Hepatocyte (in vitro differentiated cells): ENCODE measurements around the gene DCPS. TPM values are rescaled to one million over a fixed set of nuclear protein-coding genes. Genes with fewer than 3 reads are reported as not detected.
"Not testable (repeated sequence)": the region's sequence is repeated elsewhere in the genome, so short reads cannot be mapped to it uniquely, and the experiment has no call there.

ENCODE experiments used
- DNase-seq: peaks from one replicate; pipeline ENCODE4 v3.0.0-alpha.2; 2016; ENCODE audit warnings: low spot score
- H2AFZ ChIP-seq: fragments of 200-600 bp; sonication (generic); 2 replicates; pipeline ENCODE4 v1.6.0; 2016; ENCODE audit warnings: antibody characterized with exemption, mild to moderate bottlenecking
- H3K27ac ChIP-seq: fragments of 200-600 bp; sonication (generic); 2 replicates; pipeline ENCODE4 v1.5.1; 2016; ENCODE audit warnings: mild to moderate bottlenecking
- H3K27me3 ChIP-seq: fragments of 200-600 bp; sonication (generic); 2 replicates; pipeline ENCODE4 v1.6.1; 2016
- H3K36me3 ChIP-seq: fragments of 200-600 bp; sonication (generic); replicated peaks from 2 replicates; pipeline ENCODE4 v1.5.1; 2016; ENCODE audit warnings: low read depth; ENCODE audit not compliant: insufficient read depth
- H3K4me1 ChIP-seq: fragments of 200-600 bp; sonication (generic); 2 replicates; pipeline ENCODE4 v1.5.1; 2016; ENCODE audit warnings: mild to moderate bottlenecking, moderate library complexity; ENCODE audit not compliant: insufficient read depth
- H3K4me2 ChIP-seq: fragments of 200-600 bp; sonication (generic); 2 replicates; pipeline ENCODE4 v1.6.0; 2016
- H3K4me3 ChIP-seq: fragments of 200-600 bp; sonication (generic); 2 replicates; pipeline ENCODE4 v1.5.1; 2016; ENCODE audit warnings: mild to moderate bottlenecking
- H3K79me2 ChIP-seq: fragments of 200-600 bp; sonication (generic); 2 replicates; pipeline ENCODE4 v1.6.0; 2017; ENCODE audit warnings: mild to moderate bottlenecking
- H3K9me2 ChIP-seq: fragments of 200-600 bp; sonication (generic); replicated peaks from 2 replicates; pipeline ENCODE4 v1.6.0; 2017; ENCODE audit warnings: mild to moderate bottlenecking; ENCODE audit not compliant: insufficient read depth
- H3K9me3 ChIP-seq: fragments of 200-600 bp; sonication (generic); 2 replicates; pipeline ENCODE4 v1.5.1; 2016; ENCODE audit warnings: low read depth, mild to moderate bottlenecking
- H4K20me1 ChIP-seq: fragments of 200-600 bp; sonication (generic); 2 replicates; pipeline ENCODE4 v1.6.0; 2016; ENCODE audit warnings: mild to moderate bottlenecking; ENCODE audit not compliant: insufficient read depth, poor library complexity, severe bottlenecking
- EZH2 ChIP-seq: fragments of 200-600 bp; sonication (generic); IDR thresholded peaks from 2 replicates; pipeline ENCODE4 v1.6.1; 2016; ENCODE audit warnings: antibody characterized with exemption, mild to moderate bottlenecking, borderline replicate concordance
- EZH2phosphoT487 ChIP-seq: fragments of 200-600 bp; sonication (generic); IDR thresholded peaks from one replicate; pipeline ENCODE4 v1.6.1; 2018; ENCODE audit warnings: antibody characterized with exemption, mild to moderate bottlenecking, low read depth, moderate library complexity; ENCODE audit not compliant: unreplicated experiment, severe bottlenecking
- WGBS: methylation state at CpG from one replicate; pipeline ENCODE4 v1.1.6; 2016; ENCODE audit warnings: low lambda C conversion rate; ENCODE audit errors: missing lambda C conversion rate; 5-methylcytosine and 5-hydroxymethylcytosine counted together
- polyA plus RNA-seq: library from polyadenylated mRNA; unstranded; fragments of >200 nt; fragmentation: Nextera tagmentation; extraction: Ambion mirVana; gene quantifications from 2 replicates; pipeline ENCODE4 v1.2.1, GENCODE V29; 2016
- total RNA-seq: library from RNA; depleted of rRNA; stranded (reverse); fragments of >200 nt; gene quantifications from 2 replicates; pipeline ENCODE4 v1.2.3, GENCODE V29; 2014
- TF ChIP-seq, protein P1 (sequence below): fragments of 200-600 bp; sonication (generic); IDR thresholded peaks from 2 replicates; pipeline ENCODE4 v1.5.1; 2016; ENCODE audit warnings: antibody characterized with exemption, mild to moderate bottlenecking; ENCODE audit not compliant: poor library complexity

Gene DCPS
- total and polyA plus RNA-seq, 2 experiments from 2014 or later = 6.5 to 16.8 TPM

DNA sequence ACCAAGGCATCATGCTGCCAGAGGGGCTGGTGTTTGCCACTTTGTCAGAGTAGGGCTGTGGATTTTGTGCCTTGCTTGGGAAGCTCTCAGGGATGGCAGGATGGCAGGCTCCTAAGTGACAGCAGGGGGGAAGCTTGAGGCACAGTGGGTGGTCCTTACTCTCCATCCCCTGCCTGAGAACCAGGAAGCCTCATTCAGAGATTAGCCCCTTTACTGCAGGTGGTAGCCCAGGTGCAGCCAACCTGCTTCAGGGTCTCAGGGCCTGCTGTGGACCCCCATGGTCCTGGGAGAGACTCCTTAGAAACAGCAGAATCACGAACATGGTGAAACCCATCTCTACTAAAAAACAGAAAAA, 42.7 kb downstream of the DCPS start:
- Histone ChIP-seq H3K27ac (peak overlapping the region; percentile 82), H4K20me1 (no peaks in the 10 kb centered on the region), H3K4me2 (peak overlapping the region; percentile 4), H3K27me3 (no peaks in the 10 kb centered on the region), H3K9me3 (no peaks in the 10 kb centered on the region), H3K4me1 (peaks cover 31% of the 10 kb centered on the region), H3K36me3 (no peaks in the 10 kb centered on the region), H3K4me3 (no peak overlapping the region), H2AFZ (no peak overlapping the region), H3K9me2 (no peaks in the 10 kb centered on the region), H3K79me2 (peaks cover 11% of the 10 kb centered on the region)
- 81% methylated on average over 1 of the region's 1 CpG for WGBS
- TF ChIP-seq, protein P1, sequence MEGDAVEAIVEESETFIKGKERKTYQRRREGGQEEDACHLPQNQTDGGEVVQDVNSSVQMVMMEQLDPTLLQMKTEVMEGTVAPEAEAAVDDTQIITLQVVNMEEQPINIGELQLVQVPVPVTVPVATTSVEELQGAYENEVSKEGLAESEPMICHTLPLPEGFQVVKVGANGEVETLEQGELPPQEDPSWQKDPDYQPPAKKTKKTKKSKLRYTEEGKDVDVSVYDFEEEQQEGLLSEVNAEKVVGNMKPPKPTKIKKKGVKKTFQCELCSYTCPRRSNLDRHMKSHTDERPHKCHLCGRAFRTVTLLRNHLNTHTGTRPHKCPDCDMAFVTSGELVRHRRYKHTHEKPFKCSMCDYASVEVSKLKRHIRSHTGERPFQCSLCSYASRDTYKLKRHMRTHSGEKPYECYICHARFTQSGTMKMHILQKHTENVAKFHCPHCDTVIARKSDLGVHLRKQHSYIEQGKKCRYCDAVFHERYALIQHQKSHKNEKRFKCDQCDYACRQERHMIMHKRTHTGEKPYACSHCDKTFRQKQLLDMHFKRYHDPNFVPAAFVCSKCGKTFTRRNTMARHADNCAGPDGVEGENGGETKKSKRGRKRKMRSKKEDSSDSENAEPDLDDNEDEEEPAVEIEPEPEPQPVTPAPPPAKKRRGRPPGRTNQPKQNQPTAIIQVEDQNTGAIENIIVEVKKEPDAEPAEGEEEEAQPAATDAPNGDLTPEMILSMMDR = no peak
- TF ChIP-seq EZH2 = no peak
- TF ChIP-seq EZH2phosphoT487 = no peak
- no peak for DNase-seq

- H3K4me3 ChIP-seq, H3K27me3 ChIP-seq, H4K20me1 ChIP-seq, H3K9me2 ChIP-seq, H3K9me3 ChIP-seq, DNase-seq, H3K36me3 ChIP-seq, H2AFZ ChIP-seq: not testable (repeated sequence)
- 87% methylated on average over 7 of the region's 7 CpGs for WGBS
- H3K4me1 ChIP-seq = peaks cover 29% of the 10 kb centered on the region
- peak overlapping the region; percentile 4 for H3K4me2 ChIP-seq
- H3K79me2 ChIP-seq = peaks cover 15% of the 10 kb centered on the region
- H3K27ac ChIP-seq = peak overlapping the region; percentile 82
Observed at GRCh38 chr11:126346946-126347345, 43.1 kb downstream of the DCPS start.

DNA sequence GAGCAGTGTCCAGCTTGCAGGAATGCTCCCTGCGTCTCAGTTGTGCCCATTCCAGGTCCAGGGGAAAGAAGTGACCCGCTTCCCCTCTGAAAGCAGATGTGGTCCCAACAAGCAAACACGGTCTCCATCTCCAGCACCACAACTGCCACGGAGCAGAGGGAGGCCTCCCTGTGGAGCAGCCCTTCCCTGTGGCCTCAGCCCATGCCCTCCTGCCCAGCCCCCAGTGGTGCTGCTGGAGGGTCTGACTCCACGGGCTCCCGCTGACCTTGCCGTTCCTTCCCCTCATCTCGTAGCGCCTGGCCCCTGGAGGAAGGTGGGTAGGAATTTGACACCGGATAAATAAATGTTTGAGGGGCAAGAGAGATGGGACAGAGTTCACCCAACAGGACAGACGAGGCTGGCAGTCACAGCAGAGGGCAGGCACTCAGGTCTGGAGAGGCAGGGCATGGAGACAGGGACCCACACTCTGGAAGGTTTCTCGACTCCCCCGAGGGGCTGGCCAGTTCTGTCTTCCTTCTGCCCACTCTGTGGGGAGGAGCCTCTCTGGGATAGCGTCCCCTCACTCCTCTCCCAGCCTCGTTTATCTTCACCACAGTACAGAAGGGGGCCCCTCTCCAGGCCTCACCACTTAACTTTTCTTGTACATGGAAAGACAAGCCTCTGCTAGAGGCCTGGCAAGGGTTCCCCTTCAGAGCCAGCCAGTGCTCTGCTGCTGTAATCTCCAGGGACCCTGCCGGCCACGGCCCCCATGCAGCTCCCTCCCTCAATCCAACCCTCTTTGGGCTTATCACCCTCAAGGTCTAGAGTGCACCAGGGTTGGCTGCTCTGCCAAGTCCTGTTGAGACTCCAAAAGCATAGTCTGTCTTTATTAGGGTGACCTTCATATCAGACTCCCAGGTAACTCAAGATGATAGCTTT, 44.1 kb downstream of the DCPS start:
- Histone ChIP-seq H4K20me1 (no peaks in the 10 kb centered on the region), H3K36me3 (no peaks in the 10 kb centered on the region), H3K79me2 (peaks cover 25% of the 10 kb centered on the region), H3K4me3 (no peak overlapping the region), H3K9me2 (no peaks in the 10 kb centered on the region), H3K27me3 (no peaks in the 10 kb centered on the region), H3K27ac (peak overlapping the region; percentile 67), H2AFZ (no peak overlapping the region), H3K4me2 (peak overlapping the region; percentile 30), H3K4me1 (peaks cover 25% of the 10 kb centered on the region), H3K9me3 (no peaks in the 10 kb centered on the region)
- 61% methylated on average over 17 of the region's 17 CpGs for WGBS
- TF ChIP-seq EZH2 = no peak
- TF ChIP-seq EZH2phosphoT487 = no peak
- TF ChIP-seq, protein P1 = no peak
- no peak for DNase-seq

DNA sequence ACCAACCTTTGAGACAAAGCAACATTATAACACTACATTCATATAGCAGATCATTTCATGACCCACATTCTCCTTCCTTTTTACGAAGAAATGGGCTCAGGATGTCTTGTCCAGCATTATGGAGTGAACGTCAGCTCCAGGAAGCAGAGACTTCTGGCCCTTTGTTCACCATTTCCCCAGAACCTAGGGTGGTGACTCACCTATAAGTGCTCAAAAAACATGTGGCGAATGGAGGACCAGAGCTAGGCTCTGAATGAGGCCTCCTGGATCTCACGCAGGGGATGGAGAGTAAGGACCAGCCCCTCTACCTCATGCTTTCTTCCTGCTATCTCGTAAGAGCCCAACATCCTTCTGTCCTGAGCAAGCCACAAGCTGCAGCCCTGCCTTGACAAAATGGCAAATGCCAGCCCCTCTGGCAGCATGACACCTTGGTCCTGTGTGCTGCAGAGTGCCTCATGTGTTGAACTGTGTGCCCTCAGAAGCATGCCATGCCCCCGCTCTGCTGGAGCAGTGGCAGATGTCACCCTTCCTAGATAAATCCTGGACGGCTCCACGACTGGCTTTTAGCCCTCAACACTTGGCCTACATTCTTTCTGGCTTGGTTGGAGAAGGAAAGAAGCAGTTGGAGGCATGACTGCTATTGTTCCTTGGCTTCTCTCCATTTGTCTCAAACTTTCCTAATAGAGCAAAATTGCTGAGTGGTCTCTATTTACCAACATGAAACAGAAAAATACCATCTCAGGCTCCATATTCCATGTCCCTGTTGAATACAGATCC, 45.1 kb downstream of the DCPS start:
- Histone ChIP-seq H2AFZ (no peak overlapping the region), H4K20me1 (no peaks in the 10 kb centered on the region), H3K9me2 (no peaks in the 10 kb centered on the region), H3K36me3 (no peaks in the 10 kb centered on the region), H3K79me2 (peaks cover 33% of the 10 kb centered on the region), H3K4me2 (no peak overlapping the region), H3K27me3 (no peaks in the 10 kb centered on the region), H3K4me3 (no peak overlapping the region), H3K9me3 (no peaks in the 10 kb centered on the region), H3K4me1 (peaks cover 35% of the 10 kb centered on the region), H3K27ac (peak overlapping the region; percentile 67)
- WGBS = 81% methylated on average over 8 of the region's 8 CpGs
- no peak for DNase-seq
- TF ChIP-seq, protein P1 = no peak
